Retina (tissue), 1 donor: ENCODE data around the gene DOK6.
"Not testable (repeated sequence)": the region's sequence is repeated elsewhere in the genome, so short reads cannot be mapped to it uniquely, and the experiment has no call there.

Source experiments
- DNase-seq: peaks from one replicate; pipeline ENCODE4 v3.0.0-alpha.2; 2016

Gene DOK6

DNA sequence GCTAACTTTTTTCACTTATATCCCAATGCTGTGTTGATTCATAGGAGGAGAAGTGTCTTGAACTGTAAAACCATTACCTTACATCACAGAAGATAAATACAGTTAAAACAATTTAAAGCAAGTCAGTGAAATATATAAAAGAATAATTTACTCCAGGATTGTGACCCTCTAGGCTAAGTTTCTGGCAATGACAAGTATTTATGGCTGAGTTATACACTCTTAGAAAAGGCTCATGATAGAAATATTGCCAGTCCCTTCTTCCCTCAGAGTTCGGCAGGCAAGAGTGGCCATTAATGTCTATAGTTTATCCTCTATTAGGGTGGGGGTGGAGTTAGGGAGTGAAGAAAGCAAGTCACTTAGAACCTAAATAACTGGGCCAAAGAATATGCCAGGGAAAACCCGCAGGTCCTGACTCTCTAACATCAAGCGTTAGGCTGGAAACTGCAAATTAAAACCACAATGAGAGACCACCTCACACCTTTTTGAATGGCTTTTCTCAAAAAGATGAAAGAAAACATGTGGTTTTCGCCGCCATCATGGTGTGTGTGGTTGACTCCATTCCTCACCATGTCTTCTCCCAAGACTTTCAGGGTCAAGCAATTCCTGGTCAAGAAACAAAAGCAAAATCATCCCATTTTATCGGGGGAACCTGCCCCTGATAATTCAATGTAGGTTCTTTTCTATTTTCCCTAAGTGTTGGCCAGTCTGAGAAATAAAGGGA is 477.7 kb downstream of the DOK6 start:
- DNase-seq, result no peak

DNA sequence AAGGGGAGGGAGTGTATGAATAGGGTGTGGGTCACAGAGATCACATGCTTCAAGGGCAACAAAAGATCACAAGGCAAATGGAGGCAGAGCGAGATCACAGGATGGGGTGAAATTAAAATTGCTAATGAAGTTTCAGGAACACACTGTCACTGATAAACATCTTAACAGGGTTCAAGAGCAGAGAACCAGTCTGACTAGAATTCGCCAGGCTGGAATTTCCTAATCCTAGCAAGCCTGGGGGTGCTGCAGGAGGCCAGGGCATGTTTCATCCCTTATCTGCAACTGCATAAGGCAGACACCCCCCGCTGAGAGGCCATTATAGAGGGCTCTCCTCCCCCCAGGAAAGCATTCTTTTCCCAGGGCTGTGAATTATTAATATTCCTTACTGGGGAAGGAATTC is 478.4 kb downstream of the DOK6 start:
- DNase-seq, result not testable (repeated sequence)

DNA sequence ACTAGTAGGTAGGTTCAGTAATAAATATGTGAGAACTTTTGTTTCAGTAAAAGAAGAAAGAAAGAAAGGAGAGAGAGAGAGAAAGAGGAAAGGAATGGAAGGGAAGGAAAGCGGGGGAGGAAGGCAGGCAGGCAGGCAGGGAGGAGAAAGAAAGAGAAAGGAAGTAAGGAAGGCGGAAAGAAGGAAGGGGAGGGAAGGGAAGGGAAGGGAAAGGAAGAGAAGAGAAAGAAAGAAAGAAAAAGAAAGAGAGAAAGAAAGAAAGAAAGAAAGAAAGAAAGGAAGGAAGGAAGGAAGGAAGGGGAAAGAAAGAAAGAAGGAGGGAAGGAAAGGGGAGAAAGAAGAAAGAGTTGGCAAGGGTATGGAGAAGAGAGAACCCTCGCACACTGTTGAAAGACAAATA is 479.4 kb downstream of the DOK6 start:
- no peak for DNase-seq

DNA sequence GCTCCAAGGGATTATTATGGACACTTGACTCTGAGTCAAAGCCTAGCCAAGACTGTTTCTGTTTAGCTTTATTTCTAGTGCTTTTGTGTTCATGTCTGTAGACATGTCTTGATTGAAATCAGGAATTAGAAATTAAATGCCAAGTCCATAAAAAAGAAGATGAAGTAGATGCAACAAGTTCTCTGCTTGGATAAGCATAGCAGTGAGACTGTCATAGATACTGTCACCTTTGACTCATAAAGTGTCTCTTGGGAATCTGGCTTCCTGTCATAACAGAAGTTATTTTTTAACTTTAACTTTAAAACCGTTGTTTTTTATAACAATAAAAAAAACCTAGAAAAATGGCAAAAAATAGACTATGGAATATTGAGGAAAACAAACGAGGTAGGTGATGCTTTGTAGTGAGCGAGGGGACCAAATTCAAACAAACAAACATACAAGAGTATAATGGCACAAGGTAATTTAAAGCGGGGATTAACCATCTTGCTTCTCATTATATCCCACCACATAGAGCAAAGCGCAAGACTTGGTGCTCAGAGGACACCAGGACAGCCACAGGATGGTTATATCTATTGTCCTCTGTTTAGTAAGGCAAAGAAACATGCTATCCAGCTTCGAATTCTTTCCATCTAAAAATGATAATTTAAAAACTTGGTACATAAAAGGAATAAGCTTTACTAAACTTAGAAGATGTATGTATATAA is 482.4 kb downstream of the DOK6 start:
- DNase-seq, result no peak

DNA sequence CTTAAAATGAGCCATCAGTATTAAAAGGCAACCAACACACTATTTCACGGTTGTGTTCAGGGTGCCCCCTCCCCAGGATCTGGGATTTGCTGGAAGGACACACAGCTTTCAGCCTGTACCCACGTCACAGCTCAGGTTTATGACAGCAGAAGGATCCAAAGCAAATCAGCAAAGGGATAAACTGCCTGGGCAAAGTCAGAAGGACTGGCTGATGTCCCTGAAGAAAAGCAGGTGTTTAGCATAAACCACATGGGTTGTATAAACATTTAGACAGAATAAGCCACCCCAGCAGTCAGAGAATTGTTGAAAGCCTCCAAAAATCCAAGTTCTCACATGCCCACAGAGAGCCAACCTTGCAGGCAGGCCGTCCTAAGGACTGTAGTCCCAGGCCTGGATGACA is 483.1 kb downstream of the DOK6 start:
- no peak for DNase-seq

DNA sequence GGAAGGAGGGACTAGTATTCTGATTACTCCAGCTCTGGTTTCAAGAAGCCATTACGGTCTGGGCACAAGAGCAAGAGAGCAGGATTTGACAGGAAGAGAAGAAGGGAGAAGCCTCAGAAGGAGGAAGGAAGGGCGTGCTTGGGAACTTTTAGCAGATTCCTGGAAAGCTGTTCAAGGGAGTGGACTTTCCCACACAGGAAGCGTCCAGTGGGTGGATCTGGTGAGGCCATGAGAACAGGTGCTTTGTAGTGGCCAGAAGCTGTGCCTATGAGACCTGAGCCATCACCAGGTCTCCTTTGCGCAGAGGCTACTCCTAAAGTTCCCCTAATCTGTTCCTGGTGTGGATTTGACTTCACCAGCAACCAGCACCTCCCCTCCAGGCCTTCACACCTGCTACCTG is 484.7 kb downstream of the DOK6 start:
- no peak for DNase-seq

DNA sequence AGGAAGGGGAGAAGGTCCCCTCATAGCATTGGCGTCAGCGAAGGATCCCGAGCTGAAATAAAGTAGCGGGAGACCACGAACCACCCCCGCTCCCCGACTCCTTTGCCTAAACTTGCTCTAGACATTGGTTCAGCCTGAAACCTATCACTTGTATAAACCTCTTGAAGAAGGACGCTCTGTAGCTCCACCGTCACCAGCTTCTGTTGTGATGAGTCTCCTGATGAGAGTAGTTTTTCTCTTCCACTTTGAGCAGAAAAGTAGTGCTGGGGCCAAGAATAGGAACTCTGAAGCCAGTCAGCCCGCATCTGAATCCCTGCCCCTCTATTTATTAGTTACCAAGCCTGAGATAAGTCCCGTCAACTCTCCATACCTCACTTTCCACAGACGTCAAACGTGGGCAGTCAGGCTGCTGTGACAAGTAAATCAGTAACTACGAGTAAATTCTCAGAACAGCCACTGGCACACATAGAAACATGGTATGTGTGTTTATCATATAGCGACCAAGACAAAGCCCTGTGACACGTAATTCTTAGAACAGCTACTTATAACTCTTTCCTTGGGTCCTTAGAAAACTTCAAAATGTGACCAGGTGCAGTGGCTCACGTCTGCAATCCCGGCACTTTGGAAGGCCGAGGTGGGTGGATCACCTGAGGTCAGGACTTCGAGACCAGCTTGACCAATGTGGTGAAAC is 485.3 kb downstream of the DOK6 start:
- no peak for DNase-seq

DNA sequence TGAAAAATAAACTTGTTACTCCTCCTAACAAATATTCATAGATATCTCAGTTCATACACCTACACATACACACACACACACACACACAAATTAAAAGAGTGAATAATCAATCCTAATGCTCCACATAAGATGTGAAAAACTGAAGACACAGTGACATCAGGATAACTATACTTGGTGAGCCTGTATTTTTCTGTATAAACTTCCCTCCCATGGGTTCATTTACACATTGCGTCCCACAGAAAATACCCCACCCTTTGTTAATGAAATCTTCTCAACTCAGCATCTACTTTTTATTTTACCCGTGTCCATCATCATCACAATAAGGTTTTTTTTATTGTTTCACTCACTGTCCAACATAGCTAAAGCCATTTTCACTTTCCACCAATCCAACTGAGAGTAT is 486.6 kb downstream of the DOK6 start:
- DNase-seq, result no peak

DNA sequence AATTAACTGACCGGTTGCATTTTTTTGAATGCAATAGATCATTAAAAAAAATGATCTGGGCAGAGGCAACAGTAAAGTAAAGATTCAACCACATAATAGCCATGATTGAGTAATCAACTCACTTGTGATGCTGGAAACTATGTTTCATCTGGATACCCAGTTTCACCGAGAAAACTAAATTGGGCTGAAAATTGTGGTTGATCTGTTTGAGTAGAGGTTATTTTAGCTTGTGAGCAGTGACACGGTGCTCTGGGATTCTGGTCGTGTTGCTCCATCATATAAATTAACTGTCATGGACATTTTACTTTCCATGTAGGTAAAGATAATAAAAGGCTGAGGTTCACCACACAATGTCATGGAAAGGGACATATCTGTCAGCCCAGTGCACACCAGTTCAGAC is 488.3 kb downstream of the DOK6 start:
- DNase-seq, result no peak

DNA sequence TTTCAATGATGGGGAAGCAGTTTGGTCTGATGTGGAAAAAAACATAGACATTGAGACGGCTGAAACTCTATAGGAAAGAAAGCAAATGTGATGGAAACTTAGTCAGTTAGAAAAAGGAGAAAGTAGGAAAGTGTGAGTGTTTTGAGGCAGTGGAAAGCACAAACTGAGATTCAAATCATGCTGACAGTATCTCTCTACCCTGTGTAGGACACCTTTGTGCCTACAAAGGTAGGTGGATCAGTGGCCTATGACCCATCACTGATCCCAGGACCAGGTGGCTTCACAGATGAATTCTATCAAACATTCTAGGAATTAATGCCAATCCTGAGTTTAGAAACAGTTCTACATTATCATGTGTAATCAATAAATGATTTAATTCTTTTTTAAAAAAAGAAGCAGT is 489.9 kb downstream of the DOK6 start:
- no peak for DNase-seq

DNA sequence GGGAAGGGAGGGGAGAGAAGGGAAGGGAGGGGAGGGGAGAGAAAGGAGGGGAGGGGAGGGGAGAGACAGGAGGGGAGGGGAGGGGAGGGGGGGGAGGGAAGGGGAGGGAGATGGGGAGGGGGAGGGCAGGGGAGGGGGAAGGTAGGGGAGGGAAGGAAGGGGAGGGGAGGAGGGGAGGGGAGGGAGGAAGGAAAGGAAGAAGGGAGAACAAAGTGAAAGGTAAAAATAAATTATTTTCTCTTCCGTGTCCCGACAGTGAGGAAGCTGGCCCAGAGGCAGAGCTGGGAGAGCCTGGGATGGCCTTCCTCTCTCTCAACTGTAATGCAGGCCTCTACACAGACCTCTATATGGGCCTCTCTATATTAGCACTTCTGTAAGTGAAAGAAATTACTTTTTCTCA is 493.8 kb downstream of the DOK6 start:
- no peak for DNase-seq

DNA sequence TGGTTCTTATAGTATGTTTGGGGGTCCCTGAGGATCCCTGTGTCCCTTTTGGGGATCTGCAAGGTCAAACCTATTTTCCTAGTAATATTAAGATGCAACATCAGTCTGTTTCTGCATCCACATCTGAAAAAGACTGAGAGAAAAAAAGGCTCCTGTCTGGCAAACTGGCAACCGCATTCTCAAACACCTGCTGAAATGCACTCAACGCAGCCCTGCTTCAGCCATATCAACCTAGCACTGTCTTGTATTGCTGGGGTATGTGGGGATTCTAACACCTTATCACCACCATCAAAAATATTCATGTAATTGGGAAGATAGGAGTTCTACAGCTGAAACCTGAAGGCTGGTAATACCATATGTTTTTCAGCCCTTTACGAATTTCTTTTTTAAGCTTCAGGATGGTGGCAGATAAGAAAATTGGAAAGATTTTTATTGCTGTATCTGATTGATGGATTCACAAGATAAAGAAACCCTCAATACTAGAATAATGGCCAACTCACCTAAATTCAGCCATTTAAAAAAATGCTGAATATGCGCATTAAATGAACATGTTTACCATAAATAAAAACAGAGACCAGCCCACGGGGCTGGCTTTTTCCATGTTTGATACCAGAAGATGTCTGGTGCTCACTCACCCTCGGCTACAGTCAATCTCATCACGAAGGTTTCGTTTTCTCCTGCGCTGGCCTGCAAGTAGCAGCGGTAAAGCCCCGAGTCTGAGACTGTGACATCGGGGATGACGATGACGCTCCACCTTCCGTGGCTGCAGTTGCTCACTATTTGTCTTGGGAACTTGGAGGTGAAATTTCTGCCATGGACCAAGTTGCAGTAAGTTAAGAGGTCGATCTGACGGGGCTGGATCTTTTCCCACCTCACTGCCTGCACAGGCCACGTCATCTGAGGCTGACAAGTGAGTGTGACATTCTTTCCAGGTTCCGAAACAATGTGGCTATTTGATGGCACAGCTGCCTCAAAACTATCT is 494.7 kb downstream of the DOK6 start:
- no peak for DNase-seq

DNA sequence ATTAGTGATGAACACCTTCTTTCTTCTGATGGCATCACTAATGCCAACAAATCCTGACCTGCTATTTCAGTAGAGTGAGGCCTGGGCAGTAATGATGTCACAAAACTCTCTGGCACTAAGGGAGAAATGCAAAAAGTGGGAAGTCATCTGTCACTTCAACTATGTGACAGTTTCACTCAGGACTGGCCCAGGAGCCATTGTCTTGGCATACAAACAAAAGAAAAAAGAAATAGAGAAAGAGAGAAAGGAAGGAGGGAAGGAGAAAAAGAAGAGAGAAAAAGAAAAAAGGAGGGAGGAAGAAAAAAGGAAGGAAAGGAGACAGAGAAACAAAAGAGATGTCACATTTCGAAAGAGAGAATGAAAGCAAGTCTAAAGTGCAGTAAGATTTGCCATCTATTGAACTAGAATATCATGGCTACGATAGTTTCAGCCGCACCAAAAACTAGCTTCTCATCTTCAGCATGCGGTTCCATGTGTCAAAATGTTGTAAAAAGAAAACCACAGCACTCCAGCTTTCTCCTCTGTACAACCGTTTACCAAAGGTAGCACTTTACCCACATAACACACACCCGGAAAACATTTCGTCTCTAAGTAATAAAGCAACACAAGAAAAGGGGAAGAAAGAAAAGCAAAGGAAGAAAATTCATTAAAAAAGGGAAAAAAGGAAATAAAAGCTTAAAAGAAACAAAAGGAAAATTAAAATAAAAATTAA is 496.9 kb downstream of the DOK6 start:
- DNase-seq, result no peak

DNA sequence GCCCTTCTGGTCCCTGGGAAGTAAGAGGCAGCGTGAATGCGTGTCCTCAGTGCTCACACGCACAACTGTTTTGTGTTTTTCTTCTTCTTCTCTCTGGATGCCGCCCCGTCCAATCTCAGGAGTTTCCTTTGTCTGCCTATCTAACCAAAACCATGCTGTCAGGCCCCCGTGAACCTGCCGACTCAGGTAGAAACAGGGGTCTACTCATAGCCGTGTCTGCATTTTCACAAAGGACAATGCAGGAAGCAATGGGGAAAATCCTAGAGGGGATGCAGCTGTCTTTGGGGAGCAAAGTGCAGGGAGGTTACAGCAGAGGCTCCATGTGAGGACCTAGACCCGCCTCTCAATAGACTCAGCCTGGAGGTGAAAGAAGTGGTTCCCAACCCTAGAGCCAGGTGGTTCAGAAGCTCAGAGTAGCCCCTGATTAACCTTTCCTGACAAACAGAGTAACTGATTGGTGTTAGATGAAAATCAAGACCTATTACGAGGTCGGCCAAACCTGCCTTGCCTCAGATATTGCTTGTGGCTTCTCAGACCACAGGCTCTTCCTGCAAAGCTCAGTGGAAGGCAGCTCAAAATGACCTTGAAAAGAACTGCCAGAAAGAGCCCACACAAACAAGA is 497.7 kb downstream of the DOK6 start:
- no peak for DNase-seq
